HG03039 (cell line): Measurements from ENCODE around the gene BORCS5.
"Not testable (repeated sequence)": the region's sequence is repeated elsewhere in the genome, so short reads cannot be mapped to it uniquely, and the experiment has no call there.

Experiments
- ATAC-seq: cut with Tn5 transposase; IDR thresholded peaks from one replicate; pipeline ENCODE4 v1.9.1; 2021; ENCODE audit warnings: mild to moderate bottlenecking, moderate library complexity; ENCODE audit not compliant: unreplicated experiment

The BORCS5 gene

DNA sequence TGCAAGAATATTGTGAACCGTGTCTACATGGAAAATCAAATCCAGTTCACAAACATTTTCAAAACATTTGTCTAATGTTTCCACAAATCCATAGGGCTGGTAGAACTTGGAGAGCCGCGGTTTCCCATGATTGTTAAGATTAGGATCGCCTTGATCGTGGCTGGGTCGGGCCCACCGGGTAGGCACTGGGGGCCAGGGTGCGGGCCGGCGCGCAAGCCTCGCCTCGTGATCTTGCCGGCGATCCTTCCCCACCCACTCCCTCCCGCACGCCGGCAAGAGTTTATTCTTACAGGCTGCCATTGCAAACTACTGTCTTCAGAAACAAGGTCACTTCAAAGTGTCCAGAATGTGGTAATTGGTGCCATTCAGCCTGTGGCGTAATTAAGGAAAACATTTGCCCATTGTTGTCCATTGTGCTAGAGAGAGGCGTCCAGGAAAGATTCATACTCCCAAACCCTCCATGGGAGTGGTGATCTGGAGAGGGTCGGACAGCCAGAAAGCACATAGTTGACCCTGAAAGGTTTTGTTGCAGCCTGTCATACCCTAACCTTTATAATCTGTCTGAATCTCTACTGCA lies 95.5 kb downstream of the BORCS5 start:
- no peak for ATAC-seq

GRCh38 chr12:12453635-12454034 lies 96.8 kb downstream of the BORCS5 start:
- ATAC-seq: no peak

DNA sequence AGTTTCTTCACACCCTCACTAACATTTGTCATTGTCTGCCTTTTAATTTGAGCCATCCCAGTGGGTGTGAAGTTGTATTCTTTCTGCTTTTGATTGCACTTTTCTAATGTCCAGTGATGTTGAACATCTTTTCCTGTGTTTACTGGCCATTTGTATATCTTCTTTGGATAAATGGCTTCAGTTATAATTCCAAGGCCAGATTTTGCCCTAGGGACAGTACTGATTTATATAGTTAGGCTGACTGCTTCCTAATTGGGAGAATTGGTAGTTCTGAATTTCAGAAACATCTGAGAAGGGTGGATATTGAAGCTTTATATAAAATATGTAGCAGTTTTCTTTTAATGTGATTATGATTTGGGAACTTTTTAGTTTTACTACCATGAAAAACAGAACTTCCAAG lies 97.4 kb downstream of the BORCS5 start:
- ATAC-seq: no peak

DNA sequence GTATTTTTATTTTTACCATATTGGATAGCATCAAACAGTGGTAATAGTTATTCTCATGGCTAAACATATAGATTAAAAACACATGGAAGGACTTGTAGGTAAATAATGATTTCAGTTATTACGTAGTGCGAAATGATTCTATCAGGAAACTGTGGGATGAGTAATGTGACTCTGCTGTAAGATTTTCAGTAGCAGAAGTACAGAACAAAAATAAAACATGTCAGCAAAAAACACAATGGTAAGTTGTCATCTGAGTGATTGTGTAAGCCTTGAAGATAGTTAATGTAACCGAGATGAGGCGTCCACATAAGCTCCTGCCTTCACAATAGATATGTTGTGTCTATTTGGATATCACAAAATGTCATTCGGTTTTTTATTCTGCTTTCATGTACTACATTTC lies 99.8 kb downstream of the BORCS5 start:
- no peak for ATAC-seq

DNA sequence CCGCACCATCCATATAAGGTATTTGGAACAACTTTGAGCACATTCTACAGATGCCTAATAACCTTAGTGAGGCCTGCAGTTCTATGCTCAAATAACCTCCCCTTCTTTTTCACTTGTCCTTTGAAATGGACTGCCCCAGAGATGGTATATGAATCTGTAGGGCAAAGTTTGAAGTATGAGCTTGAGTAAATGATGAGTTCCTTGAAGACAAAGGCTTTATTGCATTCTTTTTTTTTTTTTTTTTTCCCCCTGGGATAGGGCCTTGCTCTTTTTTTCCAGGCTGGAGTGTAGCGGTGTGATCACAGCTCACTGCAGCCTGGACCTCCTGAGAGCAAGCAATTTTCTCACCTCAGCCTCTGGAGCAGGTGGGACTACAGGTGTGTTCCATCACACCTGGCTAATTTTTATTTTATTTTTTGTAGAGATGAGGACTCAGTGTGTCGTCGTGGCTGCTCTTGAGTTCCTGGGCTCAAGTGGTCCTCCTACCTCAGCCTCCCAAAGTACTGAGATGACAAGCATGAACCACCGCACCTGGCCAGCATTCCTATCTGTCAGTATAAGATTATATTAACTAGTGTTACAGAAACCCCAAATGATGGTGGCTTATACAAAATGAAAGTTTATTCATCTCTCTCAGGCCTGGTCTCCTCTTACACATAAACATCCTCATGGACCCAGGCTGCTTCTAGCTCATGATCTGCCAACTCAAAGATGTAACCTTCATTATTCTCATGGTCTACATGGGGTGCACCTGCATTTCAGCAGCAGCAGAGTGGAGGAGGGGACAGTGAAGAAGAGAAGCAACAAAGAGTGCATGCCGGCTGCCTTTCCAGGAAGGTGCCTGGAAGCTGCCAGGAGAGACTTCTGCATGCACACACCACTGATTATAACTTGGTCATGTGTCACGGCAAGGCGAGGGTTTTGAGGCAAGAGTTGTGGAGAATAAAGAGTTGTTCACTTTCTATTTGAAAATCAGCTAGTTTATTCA lies 104.4 kb downstream of the BORCS5 start:
- ATAC-seq: no peak

DNA sequence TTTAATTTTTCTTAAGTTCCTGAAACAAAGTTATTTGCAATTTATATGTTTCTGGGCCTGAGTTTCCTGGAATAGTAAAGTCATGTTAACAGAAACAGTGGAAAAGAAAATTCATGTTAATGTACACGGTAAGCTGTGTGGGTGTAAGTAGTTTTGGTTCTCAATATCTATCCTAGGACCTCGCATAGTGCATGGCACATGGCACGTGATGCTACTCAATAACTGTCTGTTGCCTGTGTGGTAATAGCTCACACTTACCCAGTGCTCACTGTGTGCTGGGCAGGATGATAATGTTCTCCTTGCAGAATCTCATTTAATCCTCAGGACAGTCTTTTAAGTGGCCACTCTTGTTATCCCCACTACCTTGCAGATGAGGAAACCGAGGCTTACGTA lies 105.0 kb downstream of the BORCS5 start:
- ATAC-seq: no peak

GRCh38 chr12:12465522-12465921 lies 108.6 kb downstream of the BORCS5 start:
- no peak for ATAC-seq

- no peak for ATAC-seq
Observed at GRCh38 chr12:12466157-12466556, 109.3 kb downstream of the BORCS5 start.

GRCh38 chr12:12467264-12467663 lies 110.4 kb downstream of the BORCS5 start:
- no peak for ATAC-seq

DNA sequence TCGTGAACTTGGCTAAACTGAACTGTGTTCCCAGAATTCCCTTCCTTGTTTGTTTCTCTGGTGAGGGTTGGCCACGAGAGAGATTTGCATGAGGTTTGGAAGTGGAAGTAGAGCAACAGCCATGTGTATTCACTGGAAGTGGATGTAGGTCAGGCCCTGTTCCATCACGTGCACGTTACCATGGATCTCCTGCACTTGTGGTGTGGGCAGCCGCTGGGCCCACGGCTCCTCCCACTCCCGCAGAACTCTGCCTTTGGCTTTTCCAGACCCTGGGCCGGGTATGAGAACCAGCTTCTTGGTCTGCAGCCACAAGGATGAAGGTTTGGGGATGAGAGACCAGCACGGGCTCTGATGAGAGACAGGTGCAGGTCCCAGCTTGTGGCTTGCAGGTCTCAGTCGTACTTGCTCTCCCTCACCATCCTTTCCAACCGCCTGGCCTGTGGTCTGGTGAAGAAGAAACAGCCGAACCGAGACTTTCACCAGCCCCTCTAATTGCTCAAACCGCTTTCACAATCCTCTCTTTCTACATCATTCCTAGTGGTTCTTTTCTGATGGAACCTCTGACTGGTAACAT lies 110.9 kb downstream of the BORCS5 start:
- no peak for ATAC-seq

DNA sequence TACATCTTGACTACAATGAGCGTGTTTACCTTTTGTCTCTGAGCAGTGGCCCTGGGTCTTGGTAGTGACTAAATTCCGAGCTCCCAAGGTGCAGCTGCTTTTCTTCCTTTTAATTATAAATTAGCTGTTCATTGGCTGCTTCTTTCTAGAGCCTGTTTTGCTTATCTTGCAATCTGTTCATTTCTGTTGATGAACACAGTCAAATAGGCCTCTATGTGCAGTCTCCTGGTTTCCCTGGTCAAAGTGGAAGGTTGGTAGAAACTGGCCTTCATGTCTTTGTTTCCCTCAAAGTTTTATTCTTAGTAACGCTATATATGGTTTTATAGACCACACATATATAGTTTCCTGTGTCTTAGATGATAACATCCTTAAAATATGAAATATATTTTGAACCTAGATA lies 111.7 kb downstream of the BORCS5 start:
- ATAC-seq: no peak

DNA sequence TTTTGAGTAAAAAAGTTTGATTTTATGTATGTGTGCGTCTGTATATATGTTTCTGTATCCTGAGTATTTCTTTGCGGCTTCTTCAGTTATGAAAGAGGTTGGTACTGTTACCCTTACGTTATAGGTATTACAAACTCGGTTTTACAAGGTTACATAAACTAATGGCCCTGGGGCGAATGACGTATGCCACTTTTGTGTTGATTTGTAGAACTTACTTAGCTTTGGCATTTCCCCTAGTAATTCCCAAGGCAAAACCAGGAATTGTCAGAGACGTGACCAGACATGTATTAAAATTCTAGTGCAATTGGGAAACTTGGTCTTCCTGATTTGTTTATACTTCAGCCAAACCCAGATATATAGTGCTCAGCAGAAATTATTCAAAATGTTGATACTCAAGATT lies 112.5 kb downstream of the BORCS5 start:
- no peak for ATAC-seq

- ATAC-seq: no peak
Observed at GRCh38 chr12:12470751-12471306, 114.0 kb downstream of the BORCS5 start.

GRCh38 chr12:12471982-12472961 lies 115.4 kb downstream of the BORCS5 start:
- ATAC-seq: not testable (repeated sequence)

DNA sequence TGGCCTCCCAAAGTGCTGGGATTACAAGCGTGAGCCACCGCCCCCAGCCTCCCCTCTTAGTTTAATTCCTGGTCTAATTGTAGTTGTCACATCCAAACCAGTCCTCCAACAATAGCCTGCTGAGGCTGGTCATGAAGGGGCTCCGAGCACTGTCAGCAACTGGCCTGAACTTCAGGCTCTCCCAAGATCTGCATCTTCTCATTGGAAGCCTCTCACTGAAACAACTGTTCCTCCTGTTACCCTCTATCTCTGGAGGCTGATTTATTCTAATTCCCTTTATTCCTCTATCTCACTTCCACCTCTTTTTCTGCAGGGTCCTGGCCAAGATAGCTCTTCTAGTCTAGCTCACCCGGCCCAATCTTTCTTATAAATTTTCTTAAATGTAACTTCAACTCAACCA lies 116.3 kb downstream of the BORCS5 start:
- no peak for ATAC-seq

DNA sequence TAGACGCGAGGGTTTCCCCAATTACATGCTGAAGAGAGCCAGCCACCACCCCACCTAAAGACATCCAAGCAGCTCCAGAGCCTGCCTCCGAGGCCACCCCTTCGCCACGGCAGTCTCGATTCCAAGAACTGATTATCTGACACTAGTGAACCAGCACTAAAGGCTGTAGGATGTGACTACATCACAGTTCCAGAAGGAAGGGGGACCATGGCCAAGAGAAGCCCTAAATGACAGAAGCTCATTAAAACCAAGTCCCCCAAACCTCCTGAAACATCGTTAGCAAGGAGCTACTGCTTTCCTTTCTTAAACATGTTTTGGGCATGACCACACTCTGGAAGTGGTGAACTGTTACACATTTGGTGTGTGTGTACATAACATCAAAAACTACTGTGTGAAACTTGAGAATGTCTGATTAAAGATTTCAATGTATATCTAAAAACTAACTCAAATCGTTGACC lies 117.6 kb downstream of the BORCS5 start:
- ATAC-seq: no peak

DNA sequence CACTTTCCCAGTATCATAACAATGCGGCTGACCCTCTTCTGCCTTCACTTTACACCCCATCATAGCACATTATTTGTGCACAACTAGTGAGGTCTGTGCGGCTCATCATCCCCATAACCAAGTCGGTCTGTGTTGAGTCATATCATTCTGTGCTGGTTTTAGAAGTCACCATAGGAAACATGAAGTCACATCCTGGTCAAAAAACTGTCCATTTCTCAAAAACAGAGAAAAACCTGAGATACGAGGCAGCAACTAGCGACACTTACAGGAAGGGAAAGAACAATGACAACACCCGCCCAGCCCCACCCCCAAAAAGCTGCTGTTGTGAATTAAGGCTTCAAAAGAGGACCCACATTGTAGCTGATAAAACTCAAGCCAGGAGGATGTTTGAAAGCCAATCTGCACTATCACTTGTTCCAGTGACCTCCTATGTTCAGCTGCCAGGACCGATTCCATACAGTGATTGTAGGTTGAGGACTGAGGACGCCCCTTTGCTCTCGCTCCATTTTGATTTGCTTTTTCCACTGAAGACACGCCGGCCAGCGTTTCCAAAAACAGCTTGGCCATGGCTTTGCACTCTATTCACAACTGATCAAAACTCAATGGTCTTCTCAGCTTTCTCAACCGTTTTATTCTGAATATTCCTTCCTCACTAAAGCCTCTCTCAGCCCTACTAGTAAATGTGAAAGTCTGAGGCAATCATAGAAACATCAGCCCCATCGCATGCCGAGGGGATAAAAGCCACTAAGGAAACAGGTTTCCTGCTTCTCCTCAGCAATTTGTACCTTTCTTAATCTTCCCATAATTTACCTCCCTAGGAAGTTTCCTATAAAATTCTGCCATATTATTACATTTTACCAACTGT lies 118.3 kb downstream of the BORCS5 start:
- ATAC-seq: peak; percentile 75

GRCh38 chr12:12476857-12477531 lies 120.1 kb downstream of the BORCS5 start:
- ATAC-seq: no peak

- no peak for ATAC-seq
Observed at GRCh38 chr12:12477532-12477890, 120.6 kb downstream of the BORCS5 start.
